ENCODE data around the gene NRG4.
"Not testable (repeated sequence)": the region's sequence is repeated elsewhere in the genome, so short reads cannot be mapped to it uniquely, and the experiment has no call there.

Gene NRG4

GRCh38 chr15:76011627-76012551 lies at the start of gene NRG4:
Gene NRG4, minus strand, starts transcription at chr15:76012424. Its CDS starts 1,194 bp downstream, at chr15:76011230.
- DNase-seq, result no peak

DNA sequence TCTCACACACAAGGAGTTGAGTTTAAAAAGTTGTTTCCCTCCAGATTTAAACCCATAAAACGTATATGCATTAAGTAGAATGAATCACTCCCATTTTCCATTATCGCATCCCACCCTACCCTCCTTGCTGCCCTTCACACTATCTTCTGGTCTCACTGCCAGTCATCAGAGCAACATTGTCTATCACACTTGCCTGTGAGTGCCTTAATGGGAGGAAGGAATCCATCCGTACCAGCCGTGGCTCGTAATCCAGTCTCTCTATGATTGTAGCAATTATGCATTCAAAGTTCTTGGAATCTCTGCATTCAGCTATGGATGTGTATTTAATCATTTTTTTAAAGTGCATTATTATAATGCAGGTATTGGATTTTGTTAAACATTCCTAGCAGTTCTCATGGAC lies 49.5 kb upstream of the NRG4 start:
- no peak for DNase-seq

GRCh38 chr15:76060118-76060989 lies 48.1 kb upstream of the NRG4 start:
- DNase-seq, result peak; percentile 81

GRCh38 chr15:76059320-76060117 lies 47.3 kb upstream of the NRG4 start, which contains the start of gene TMEM266:
Gene TMEM266, plus strand, starts transcription at chr15:76059985. Its CDS starts 74,279 bp downstream, at chr15:76134264.
- DNase-seq, result peak; percentile 86

GRCh38 chr15:76058714-76059319 lies 46.6 kb upstream of the NRG4 start:
- no peak for DNase-seq

- peak; percentile 60 for DNase-seq
These were observed 45.2 kb upstream of the NRG4 start for GRCh38 chr15:76057332-76058000.

DNA sequence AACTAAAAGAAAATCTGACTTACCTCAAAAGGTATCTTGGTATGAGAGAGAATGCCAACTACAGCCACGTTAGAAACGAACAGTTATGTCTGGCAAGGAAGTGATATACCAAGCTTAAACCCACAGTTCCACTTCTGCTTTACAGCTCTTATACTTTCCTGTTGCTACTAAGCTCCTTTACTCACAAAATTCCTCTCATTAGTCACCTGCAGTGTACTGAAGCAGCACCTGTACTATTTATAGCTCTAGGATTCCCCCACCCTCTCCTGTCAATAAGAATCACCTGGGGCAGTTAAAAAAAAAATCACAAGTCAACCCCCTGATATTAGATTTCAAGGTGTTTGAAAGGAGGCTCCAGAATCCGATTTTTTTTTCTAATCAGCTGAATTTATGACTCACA lies 44.7 kb upstream of the NRG4 start:
- DNase-seq, result no peak

GRCh38 chr15:76054201-76054600 lies 42.0 kb upstream of the NRG4 start:
- DNase-seq, result not testable (repeated sequence)

DNA sequence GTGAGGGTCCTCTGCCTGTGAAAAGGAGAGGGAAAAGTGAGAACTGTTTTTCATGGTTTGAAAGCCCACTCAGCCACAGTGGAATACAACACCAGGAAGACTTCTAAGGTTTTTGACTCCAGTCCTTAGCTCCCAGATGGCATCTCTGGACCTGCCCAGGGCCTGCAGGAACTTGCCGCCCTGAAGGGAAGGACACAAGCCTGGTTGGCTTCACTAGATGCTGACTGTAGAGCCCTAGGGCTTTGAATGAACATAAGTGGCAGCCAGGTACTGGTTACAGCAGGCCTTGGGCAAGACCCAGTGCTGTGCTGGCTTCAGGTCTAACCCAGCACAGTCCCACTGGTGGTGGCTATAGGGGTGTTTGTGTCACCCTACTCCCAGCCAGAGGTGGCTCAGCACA lies 26.3 kb upstream of the NRG4 start:
- DNase-seq, result no peak

- DNase-seq, result no peak
These were observed 23.4 kb upstream of the NRG4 start for GRCh38 chr15:76035593-76035992.

DNA sequence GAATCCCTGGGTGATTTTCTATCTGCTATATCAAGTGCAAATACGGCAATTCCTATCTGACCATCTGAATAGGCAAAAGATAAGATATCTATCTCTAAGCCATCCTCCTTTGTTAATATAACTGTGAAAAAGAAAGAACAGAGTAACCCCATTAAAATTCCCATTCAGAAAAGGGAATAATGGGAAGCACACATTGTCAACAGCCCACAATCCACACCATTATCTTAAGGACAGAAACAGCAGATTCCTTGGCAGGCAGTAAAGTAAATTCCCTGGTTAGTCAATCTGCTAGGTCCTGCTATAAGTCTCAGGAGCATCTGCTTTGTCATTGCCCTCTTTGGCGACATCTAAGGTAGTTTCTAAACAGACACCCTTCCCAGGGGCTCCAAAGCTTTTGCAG lies 21.9 kb upstream of the NRG4 start:
- no peak for DNase-seq

DNA sequence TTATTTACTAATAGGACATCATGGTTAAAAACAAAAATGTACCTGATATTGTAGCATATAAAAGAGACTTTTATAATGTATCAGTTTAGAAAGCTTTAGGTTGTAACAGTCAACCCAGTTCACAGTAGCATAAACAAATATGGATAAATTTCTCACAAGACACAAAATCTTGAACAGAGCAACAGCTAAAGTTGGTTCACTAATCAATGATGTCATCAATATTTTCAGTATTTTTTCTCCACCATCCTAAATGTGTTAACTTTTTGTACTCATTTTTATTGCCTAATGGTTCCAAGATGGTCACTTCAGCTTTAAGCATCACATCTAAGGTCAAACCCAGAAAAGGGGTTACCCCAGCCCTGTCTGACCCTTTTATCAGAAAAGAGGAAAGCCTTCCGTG lies 21.2 kb upstream of the NRG4 start:
- no peak for DNase-seq

- no peak for DNase-seq
These were observed 19.8 kb upstream of the NRG4 start for GRCh38 chr15:76032046-76032445.

- DNase-seq, result no peak
These were observed 12.0 kb upstream of the NRG4 start for GRCh38 chr15:76024021-76024768.

DNA sequence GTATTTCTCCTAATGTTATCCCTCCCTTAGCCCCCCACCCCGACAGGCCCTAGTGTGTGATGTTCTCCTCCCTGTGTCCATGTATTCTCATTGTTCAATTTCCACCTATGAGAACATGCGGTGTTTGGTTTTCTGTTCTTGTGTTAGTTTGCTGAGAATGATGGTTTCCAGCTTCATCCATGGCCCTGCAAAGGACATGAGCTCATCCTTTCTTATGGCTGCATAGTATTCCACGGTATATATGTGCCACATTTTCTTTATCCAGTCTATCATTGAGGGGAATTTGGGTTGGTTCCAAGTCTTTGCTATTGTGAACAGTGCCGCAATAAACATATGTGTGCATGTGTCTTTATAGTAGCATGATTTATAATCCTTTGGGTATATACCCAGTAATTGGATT lies 1.2 kb upstream of the NRG4 start:
- not testable (repeated sequence) for DNase-seq

DNA sequence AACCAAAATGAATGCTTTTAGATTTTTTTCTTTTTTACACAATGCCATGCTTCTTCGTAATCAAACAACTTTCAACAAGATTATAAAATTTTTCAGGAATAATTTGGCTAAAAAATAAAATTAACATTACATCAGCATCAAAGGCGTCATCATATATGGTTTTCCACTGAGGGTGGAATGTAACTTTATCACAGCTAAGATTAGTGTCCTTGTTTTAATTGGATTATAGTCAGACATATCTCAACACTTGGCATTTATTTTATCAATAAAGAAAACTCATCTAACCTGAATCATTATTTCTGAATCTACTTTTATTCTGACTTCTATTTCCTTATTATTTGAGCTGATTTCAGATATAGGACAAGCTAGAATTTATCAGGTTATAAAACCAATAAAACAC lies 1.6 kb downstream of the NRG4 start:
- DNase-seq, result no peak

- no peak for DNase-seq
These were observed 6.0 kb downstream of the NRG4 start for GRCh38 chr15:76006136-76006778.

DNA sequence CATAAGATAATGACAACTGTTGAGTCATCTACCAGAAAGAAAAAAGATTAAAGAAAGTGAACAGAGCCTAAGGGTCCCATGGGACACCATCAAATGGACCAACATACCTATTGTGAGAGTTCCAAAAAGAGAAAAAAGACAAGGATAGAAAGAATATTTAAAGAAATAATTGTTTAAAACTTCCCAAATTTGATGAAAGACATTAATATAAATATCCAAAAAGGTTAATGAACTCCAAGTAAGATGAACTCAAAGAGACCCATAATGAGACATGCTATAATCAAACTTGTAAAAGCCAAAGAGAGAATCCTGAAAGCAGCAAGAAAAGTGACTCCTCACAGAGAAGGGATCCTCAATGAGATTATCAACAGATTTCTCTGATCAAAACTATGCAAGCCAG lies 8.9 kb downstream of the NRG4 start:
- DNase-seq, result no peak

DNA sequence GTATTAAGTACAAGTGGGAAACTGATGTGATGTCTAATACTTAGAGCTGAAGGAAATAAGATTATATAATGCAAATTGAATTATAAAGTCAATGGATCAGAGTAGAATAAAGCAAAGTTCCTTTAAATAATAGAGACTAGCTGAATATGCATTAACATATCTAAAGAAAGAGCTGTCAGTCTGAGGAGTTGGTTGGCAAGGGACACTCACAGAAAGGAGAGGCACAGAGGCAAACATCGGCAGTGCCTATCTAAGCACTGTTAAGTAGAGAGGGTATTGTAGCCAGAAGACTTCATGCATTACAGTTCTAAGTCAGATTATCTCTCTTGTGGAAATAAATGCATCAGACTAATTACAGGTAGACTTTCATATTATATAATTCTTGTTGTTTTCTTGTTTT lies 16.6 kb downstream of the NRG4 start:
- no peak for DNase-seq

GRCh38 chr15:75994220-75994619 lies 18.0 kb downstream of the NRG4 start:
- no peak for DNase-seq
